ENCODE data around the gene LGR6. TPM values are rescaled to one million over a fixed set of nuclear protein-coding genes. Genes with fewer than 3 reads are reported as not detected.

The LGR6 gene
- not detected in 2 replicates for total RNA-seq

GRCh38 chr1:202193614-202194327, at the start of gene LGR6:
LGR6 (plus strand) TSS chr1:202193799; CDS start chr1:202193990, 191 bp downstream.

GRCh38 chr1:202144402-202145067, 49.1 kb upstream of the LGR6 start, which contains the start of gene ARL8A:
ARL8A (minus strand) TSS chr1:202144737; CDS start chr1:202144572, 165 bp downstream.

GRCh38 chr1:202160377-202160940, 33.1 kb upstream of the LGR6 start, which contains the start of gene PTPN7:
PTPN7 (minus strand) TSS chr1:202160602; CDS start chr1:202159402, 1,200 bp downstream.

GRCh38 chr1:202348509-202349205, 155.1 kb downstream of the LGR6 start, which contains the start of gene PPP1R12B:
PPP1R12B (plus strand) TSS chr1:202348699; CDS start chr1:202348852, 153 bp downstream.

Other genes with a start within 250 kb of the LGR6 start
- gene LMOD1, start 247.3 kb upstream of the LGR6 start, total RNA-seq = 0.10 TPM in 1 of 2 replicates, not detected in the other
- 71.1 and 77.2 TPM in 2 replicates for gene TIMM17A, start 238.3 kb upstream of the LGR6 start, total RNA-seq
- 82.2 and 87.0 TPM in 2 replicates for gene RNPEP, start 211.2 kb upstream of the LGR6 start, total RNA-seq
- under 0.01 and 0.25 TPM in 2 replicates for gene ELF3, start 183.2 kb upstream of the LGR6 start, total RNA-seq
- gene GPR37L1, start 70.9 kb upstream of the LGR6 start, total RNA-seq = not detected in 2 replicates
- 39.0 and 41.4 TPM in 2 replicates for gene ARL8A, start 49.1 kb upstream of the LGR6 start, total RNA-seq
- gene PTPN7, start 33.2 kb upstream of the LGR6 start, total RNA-seq = 0.33 and 1.0 TPM in 2 replicates
- gene UBE2T, start 148.1 kb downstream of the LGR6 start, total RNA-seq = 71.9 and 88.5 TPM in 2 replicates
- 7.4 and 10.6 TPM in 2 replicates for gene PPP1R12B, start 154.9 kb downstream of the LGR6 start, total RNA-seq